ENCODE results near the gene VAMP7.
A peak's percentile ranks its signal among the peaks of the same experiment; 100 is the strongest.

VAMP7 gene

GRCh38 chrX:155864655-155865054, 16.5 kb upstream of the VAMP7 start:
- no peak overlapping the region for H2BK120ac ChIP-seq (ENCODE audit: low read depth, low read length)
- no peak overlapping the region for H4K91ac ChIP-seq (ENCODE audit: low read length)
- H2AFZ ChIP-seq (ENCODE audit: low read depth, low read length): no peak overlapping the region
- H2BK12ac ChIP-seq (ENCODE audit: low read length in 2 of 2): no peak overlapping the region
- no peak overlapping the region for H3K4me3 ChIP-seq (ENCODE audit: insufficient read depth in 1 of 2, low read depth in 1 of 2, low read length in 2 of 2)
- H3K14ac ChIP-seq (ENCODE audit: low read length in 2 of 2): no peak overlapping the region
- peak; percentile 10 for DNase-seq
- no peak overlapping the region for H3K4ac ChIP-seq (ENCODE audit: low read depth in 1 of 2, low read length in 2 of 2)
- H3K9me3 ChIP-seq (ENCODE audit: control insufficient read depth, low read length): peaks cover 27% of the 10 kb centered on the region
- no peak overlapping the region for H4K8ac ChIP-seq (ENCODE audit: low read length)
- H3K79me1 ChIP-seq (replicated peaks; ENCODE audit: low read length, poor library complexity, severe bottlenecking): no peaks in the 10 kb centered on the region
- no peak overlapping the region for H2AK5ac ChIP-seq (ENCODE audit: low read length, severe bottlenecking)
- no peak overlapping the region for H3K9ac ChIP-seq (ENCODE audit: low read length)
- H3K36me3 ChIP-seq (ENCODE audit: control insufficient read depth in 1 of 2, insufficient read depth in 2 of 2, low read depth in 1 of 2, low read length in 2 of 2): no peaks in the 10 kb centered on the region
- no peaks in the 10 kb centered on the region for H3K4me1 ChIP-seq (ENCODE audit: control insufficient read depth, insufficient read depth, low read depth, low read length)
- no peak overlapping the region for H3K18ac ChIP-seq (ENCODE audit: low read depth in 1 of 2, low read length in 2 of 2)
- no peak overlapping the region for H2BK15ac ChIP-seq (ENCODE audit: low read depth, poor library complexity, severe bottlenecking)
- no CpG with 5 or more reads among the region's 1 CpG for WGBS
- H3K27ac ChIP-seq (ENCODE audit: low read length, poor library complexity, severe bottlenecking): no peak overlapping the region
- H3K27me3 ChIP-seq (ENCODE audit: control insufficient read depth in 1 of 2, insufficient read depth in 1 of 2, low read length in 2 of 2): no peaks in the 10 kb centered on the region
- no peak overlapping the region for H2BK5ac ChIP-seq (ENCODE audit: low read depth, low read length, poor library complexity, severe bottlenecking)
- no peak overlapping the region for H3K23ac ChIP-seq (ENCODE audit: low read length in 2 of 2)
- H3K4me2 ChIP-seq (ENCODE audit: low read length, poor library complexity, severe bottlenecking): no peak overlapping the region

- Histone ChIP-seq H3K79me1 (replicated peaks; ENCODE audit: low read length, poor library complexity, severe bottlenecking) (no peaks in the 10 kb centered on the region), H3K4ac (ENCODE audit: low read depth in 1 of 2, low read length in 2 of 2) (no peak overlapping the region), H3K4me3 (ENCODE audit: insufficient read depth in 1 of 2, low read depth in 1 of 2, low read length in 2 of 2) (no peak overlapping the region), H2BK12ac (ENCODE audit: low read length in 2 of 2) (no peak overlapping the region), H2BK15ac (ENCODE audit: low read depth, poor library complexity, severe bottlenecking) (no peak overlapping the region), H3K4me2 (ENCODE audit: low read length, poor library complexity, severe bottlenecking) (no peak overlapping the region), H2AFZ (ENCODE audit: low read depth, low read length) (no peak overlapping the region), H3K18ac (ENCODE audit: low read depth in 1 of 2, low read length in 2 of 2) (no peak overlapping the region), H3K27me3 (ENCODE audit: control insufficient read depth in 1 of 2, insufficient read depth in 1 of 2, low read length in 2 of 2) (no peaks in the 10 kb centered on the region), H2BK120ac (ENCODE audit: low read depth, low read length) (no peak overlapping the region), H4K91ac (ENCODE audit: low read length) (peak overlapping the region; percentile 39), H3K9ac (ENCODE audit: low read length) (no peak overlapping the region), H2AK5ac (ENCODE audit: low read length, severe bottlenecking) (no peak overlapping the region), H3K14ac (ENCODE audit: low read length in 2 of 2) (no peak overlapping the region), H3K9me3 (ENCODE audit: control insufficient read depth, low read length) (peaks cover 29% of the 10 kb centered on the region), H2BK5ac (ENCODE audit: low read depth, low read length, poor library complexity, severe bottlenecking) (no peak overlapping the region), H4K8ac (ENCODE audit: low read length) (no peak overlapping the region), H3K23ac (ENCODE audit: low read length in 2 of 2) (no peak overlapping the region), H3K4me1 (ENCODE audit: control insufficient read depth, insufficient read depth, low read depth, low read length) (no peaks in the 10 kb centered on the region), H3K27ac (ENCODE audit: low read length, poor library complexity, severe bottlenecking) (no peak overlapping the region), H3K36me3 (ENCODE audit: control insufficient read depth in 1 of 2, insufficient read depth in 2 of 2, low read depth in 1 of 2, low read length in 2 of 2) (no peaks in the 10 kb centered on the region)
- DNase-seq: no peak
- WGBS: 80% methylated on average over 18 of the region's 18 CpGs
These were observed 16.0 kb upstream of the VAMP7 start for GRCh38 chrX:155865193-155865592.

- Histone ChIP-seq H3K14ac (ENCODE audit: low read length in 2 of 2) (no peak overlapping the region), H3K18ac (ENCODE audit: low read depth in 1 of 2, low read length in 2 of 2) (no peak overlapping the region), H3K4me2 (ENCODE audit: low read length, poor library complexity, severe bottlenecking) (no peak overlapping the region), H2AK5ac (ENCODE audit: low read length, severe bottlenecking) (no peak overlapping the region), H2BK12ac (ENCODE audit: low read length in 2 of 2) (no peak overlapping the region), H3K27ac (ENCODE audit: low read length, poor library complexity, severe bottlenecking) (no peak overlapping the region), H4K91ac (ENCODE audit: low read length) (no peak overlapping the region), H2AFZ (ENCODE audit: low read depth, low read length) (no peak overlapping the region), H3K4me1 (ENCODE audit: control insufficient read depth, insufficient read depth, low read depth, low read length) (no peaks in the 10 kb centered on the region), H3K4me3 (ENCODE audit: insufficient read depth in 1 of 2, low read depth in 1 of 2, low read length in 2 of 2) (no peak overlapping the region), H3K9me3 (ENCODE audit: control insufficient read depth, low read length) (peaks cover 29% of the 10 kb centered on the region), H2BK120ac (ENCODE audit: low read depth, low read length) (no peak overlapping the region), H3K23ac (ENCODE audit: low read length in 2 of 2) (no peak overlapping the region), H2BK5ac (ENCODE audit: low read depth, low read length, poor library complexity, severe bottlenecking) (no peak overlapping the region), H3K9ac (ENCODE audit: low read length) (no peak overlapping the region), H3K79me1 (replicated peaks; ENCODE audit: low read length, poor library complexity, severe bottlenecking) (no peaks in the 10 kb centered on the region), H3K27me3 (ENCODE audit: control insufficient read depth in 1 of 2, insufficient read depth in 1 of 2, low read length in 2 of 2) (no peaks in the 10 kb centered on the region), H3K36me3 (ENCODE audit: control insufficient read depth in 1 of 2, insufficient read depth in 2 of 2, low read depth in 1 of 2, low read length in 2 of 2) (no peaks in the 10 kb centered on the region), H4K8ac (ENCODE audit: low read length) (no peak overlapping the region), H2BK15ac (ENCODE audit: low read depth, poor library complexity, severe bottlenecking) (no peak overlapping the region), H3K4ac (ENCODE audit: low read depth in 1 of 2, low read length in 2 of 2) (no peak overlapping the region)
- WGBS: 56% methylated on average over 3 of the region's 4 CpGs
- no peak for DNase-seq
These were observed 13.3 kb upstream of the VAMP7 start for GRCh38 chrX:155867821-155868220.

GRCh38 chrX:155870958-155871357, 10.2 kb upstream of the VAMP7 start:
- no peaks in the 10 kb centered on the region for H3K79me1 ChIP-seq (replicated peaks; ENCODE audit: low read length, poor library complexity, severe bottlenecking)
- no peak overlapping the region for H3K9ac ChIP-seq (ENCODE audit: low read length)
- H2AK5ac ChIP-seq (ENCODE audit: low read length, severe bottlenecking): no peak overlapping the region
- H3K27ac ChIP-seq (ENCODE audit: low read length, poor library complexity, severe bottlenecking): no peak overlapping the region
- no peaks in the 10 kb centered on the region for H3K4me1 ChIP-seq (ENCODE audit: control insufficient read depth, insufficient read depth, low read depth, low read length)
- H2BK120ac ChIP-seq (ENCODE audit: low read depth, low read length): no peak overlapping the region
- no peak overlapping the region for H3K14ac ChIP-seq (ENCODE audit: low read length in 2 of 2)
- no peak overlapping the region for H4K91ac ChIP-seq (ENCODE audit: low read length)
- DNase-seq: no peak
- H3K27me3 ChIP-seq (ENCODE audit: control insufficient read depth in 1 of 2, insufficient read depth in 1 of 2, low read length in 2 of 2): peaks cover 0 to 8% of the 10 kb centered on the region in 2 experiments
- no peak overlapping the region for H2AFZ ChIP-seq (ENCODE audit: low read depth, low read length)
- H3K23ac ChIP-seq (ENCODE audit: low read length in 2 of 2): no peak overlapping the region
- H3K4ac ChIP-seq (ENCODE audit: low read depth in 1 of 2, low read length in 2 of 2): no peak overlapping the region
- no peak overlapping the region for H2BK5ac ChIP-seq (ENCODE audit: low read depth, low read length, poor library complexity, severe bottlenecking)
- H4K8ac ChIP-seq (ENCODE audit: low read length): no peak overlapping the region
- H2BK15ac ChIP-seq (ENCODE audit: low read depth, poor library complexity, severe bottlenecking): no peak overlapping the region
- no peak overlapping the region for H3K4me2 ChIP-seq (ENCODE audit: low read length, poor library complexity, severe bottlenecking)
- H3K4me3 ChIP-seq (ENCODE audit: insufficient read depth in 1 of 2, low read depth in 1 of 2, low read length in 2 of 2): no peak overlapping the region
- no peaks in the 10 kb centered on the region for H3K36me3 ChIP-seq (ENCODE audit: control insufficient read depth in 1 of 2, insufficient read depth in 2 of 2, low read depth in 1 of 2, low read length in 2 of 2)
- H2BK12ac ChIP-seq (ENCODE audit: low read length in 2 of 2): no peak overlapping the region
- H3K9me3 ChIP-seq (ENCODE audit: control insufficient read depth, low read length): peaks cover 29% of the 10 kb centered on the region
- H3K18ac ChIP-seq (ENCODE audit: low read depth in 1 of 2, low read length in 2 of 2): no peak overlapping the region
